HepG2 (cell line): Measurements from ENCODE around the gene ZNF865. TPM values are rescaled to one million over a fixed set of nuclear protein-coding genes. Genes with fewer than 3 reads are reported as not detected.
A peak's percentile ranks its signal among the peaks of the same experiment; 100 is the strongest.

Source experiments
- AGO2 ChIP-seq: fragments of 200-400 bp; formaldehyde crosslinking; optimal IDR thresholded peaks from 2 replicates; pipeline ENCODE3; 2017; ENCODE audit warnings: mild to moderate bottlenecking, low read depth, low read length, moderate library complexity
- DNMT3B ChIP-seq: conservative IDR thresholded peaks from 2 replicates; pipeline ENCODE4 v1.6.1; 2016; ENCODE audit warnings: missing biosample characterization, control low read depth
- FOXK2 ChIP-seq: fragments of 450-650 bp; IDR thresholded peaks from 2 replicates; pipeline ENCODE4 v1.6.1; 2016
- HMG20B ChIP-seq: conservative IDR thresholded peaks from 2 replicates; pipeline ENCODE4 v1.6.1; 2016; ENCODE audit warnings: missing genetic modification reagents, missing compliant biosample characterization
- HOXD1 ChIP-seq: sonication (generic); formaldehyde crosslinking; IDR thresholded peaks from 2 replicates; pipeline ENCODE4 v1.5.0; 2020; ENCODE audit warnings: missing genetic modification reagents
- KLF16 ChIP-seq, 2 experiments: sonication (generic) in 1 of 2; formaldehyde crosslinking in 1 of 2; IDR thresholded peaks; 2 replicates each; pipeline versions ENCODE4 v1.6.1 to v1.8.0; 2016 to 2023; ENCODE audit warnings: missing genetic modification reagents in 2 of 2, missing compliant biosample characterization in 1 of 2
- NCOA1 ChIP-seq: sonication (generic); formaldehyde crosslinking; IDR thresholded peaks from 2 replicates; pipeline ENCODE4 v1.9.0; 2021; ENCODE audit warnings: missing genetic modification reagents
- PTBP1 ChIP-seq: fragments of 200-400 bp; formaldehyde crosslinking; IDR thresholded peaks from 2 replicates; pipeline ENCODE4 v1.6.1; 2018; ENCODE audit warnings: low read length, low read depth; ENCODE audit not compliant: poor library complexity, severe bottlenecking
- RXRA ChIP-seq: sonication (generic); formaldehyde crosslinking; IDR thresholded peaks from 2 replicates; pipeline ENCODE4 v1.5.1; 2020; ENCODE audit warnings: missing genetic modification reagents
- SETDB1 ChIP-seq: sonication (generic); formaldehyde crosslinking; IDR thresholded peaks from 2 replicates; pipeline ENCODE4 v1.5.1; 2020; ENCODE audit warnings: missing genetic modification reagents, mild to moderate bottlenecking, borderline replicate concordance
- SNAPC2 ChIP-seq: sonication (generic); formaldehyde crosslinking; IDR thresholded peaks from 2 replicates; pipeline ENCODE4 v1.8.1; 2022; ENCODE audit warnings: mild to moderate bottlenecking, missing genetic modification reagents
- SPEN ChIP-seq: sonication (generic); formaldehyde crosslinking; IDR thresholded peaks from 2 replicates; pipeline ENCODE4 v1.5.1; 2020; ENCODE audit warnings: low read depth, mild to moderate bottlenecking, missing genetic modification reagents
- TBP ChIP-seq: sonication (generic); formaldehyde crosslinking; IDR thresholded peaks from 2 replicates; pipeline ENCODE4 v1.5.0; 2020; ENCODE audit warnings: missing genetic modification reagents
- ZNF160 ChIP-seq: sonication (generic); formaldehyde crosslinking; IDR thresholded peaks from 2 replicates; pipeline ENCODE4 v1.8.0; 2022; ENCODE audit warnings: mild to moderate bottlenecking, inconsistent platforms, missing genetic modification reagents
- ZNF17 ChIP-seq: sonication (generic); formaldehyde crosslinking; IDR thresholded peaks from 2 replicates; pipeline ENCODE4 v1.5.0; 2020; ENCODE audit warnings: mild to moderate bottlenecking, missing genetic modification reagents
- ZNF546 ChIP-seq: sonication (generic); formaldehyde crosslinking; conservative IDR thresholded peaks from 2 replicates; pipeline ENCODE4 v1.8.1; 2023; ENCODE audit warnings: mild to moderate bottlenecking, missing genetic modification reagents
- ZNF780A ChIP-seq: sonication (generic); formaldehyde crosslinking; IDR thresholded peaks from 2 replicates; pipeline ENCODE4 v1.8.0; 2022; ENCODE audit warnings: mild to moderate bottlenecking, missing genetic modification reagents, moderate library complexity
- ZNF781 ChIP-seq: sonication (generic); formaldehyde crosslinking; IDR thresholded peaks from 2 replicates; pipeline ENCODE4 v1.5.1; 2020; ENCODE audit warnings: borderline replicate concordance, mild to moderate bottlenecking, missing genetic modification reagents; ENCODE audit errors: not compliant biosample characterization
- ZSCAN22 ChIP-seq: sonication (generic); formaldehyde crosslinking; IDR thresholded peaks from 2 replicates; pipeline ENCODE4 v1.4.0; 2020; ENCODE audit warnings: mild to moderate bottlenecking, missing genetic modification reagents
- polyA plus RNA-seq, 8 experiments: library from polyadenylated mRNA; depleted of rRNA in 3 of 8; stranded (reverse) in 7 of 8; unstranded in 1 of 8; fragments of >200 nt; fragmentation: Illumina TruSeq in 4 of 8; extraction: Trizol in 4 of 8; gene quantifications; 2 replicates each; pipeline versions ENCODE4 v1.2.1 to v1.2.3, GENCODE V29; 2011 to 2016; ENCODE audit warnings: low read depth in 4 of 8, missing spikeins in 1 of 8, mixed read lengths in 1 of 8; ENCODE audit not compliant: insufficient read depth in 1 of 8
- total RNA-seq, 5 experiments: library from RNA; depleted of rRNA; stranded (reverse); fragments of >200 nt; fragmentation: Illumina TruSeq; extraction: Trizol; gene quantifications; 2 replicates each; pipeline ENCODE4 v1.2.3, GENCODE V29; 2016; ENCODE audit warnings: low read depth in 1 of 5
- TF ChIP-seq, protein P1 (sequence below): sonication (generic); formaldehyde crosslinking; IDR thresholded peaks from 2 replicates; pipeline ENCODE4 v1.5.1; 2020; ENCODE audit warnings: mild to moderate bottlenecking, missing genetic modification reagents, moderate library complexity
- TF ChIP-seq, protein P2 (sequence below): sonication (generic); formaldehyde crosslinking; IDR thresholded peaks from 2 replicates; pipeline ENCODE4 v1.8.1; 2023; ENCODE audit warnings: mild to moderate bottlenecking, moderate library complexity, missing genetic modification reagents
- TF ChIP-seq, protein P3 (sequence below): sonication (generic); formaldehyde crosslinking; conservative IDR thresholded peaks from 2 replicates; pipeline ENCODE4 v1.4.0; 2020; ENCODE audit warnings: missing genetic modification reagents
- TF ChIP-seq, protein P4 (sequence below): sonication (generic); formaldehyde crosslinking; IDR thresholded peaks from 2 replicates; pipeline ENCODE4 v1.4.0; 2020; ENCODE audit warnings: mild to moderate bottlenecking, missing genetic modification reagents, borderline replicate concordance

The ZNF865 gene
- total and polyA plus RNA-seq, 2 of the 13 experiments (the other 11 are each of a cell fraction or from before 2014, with no cell fraction given): 0.93 to 1.0 TPM

DNA sequence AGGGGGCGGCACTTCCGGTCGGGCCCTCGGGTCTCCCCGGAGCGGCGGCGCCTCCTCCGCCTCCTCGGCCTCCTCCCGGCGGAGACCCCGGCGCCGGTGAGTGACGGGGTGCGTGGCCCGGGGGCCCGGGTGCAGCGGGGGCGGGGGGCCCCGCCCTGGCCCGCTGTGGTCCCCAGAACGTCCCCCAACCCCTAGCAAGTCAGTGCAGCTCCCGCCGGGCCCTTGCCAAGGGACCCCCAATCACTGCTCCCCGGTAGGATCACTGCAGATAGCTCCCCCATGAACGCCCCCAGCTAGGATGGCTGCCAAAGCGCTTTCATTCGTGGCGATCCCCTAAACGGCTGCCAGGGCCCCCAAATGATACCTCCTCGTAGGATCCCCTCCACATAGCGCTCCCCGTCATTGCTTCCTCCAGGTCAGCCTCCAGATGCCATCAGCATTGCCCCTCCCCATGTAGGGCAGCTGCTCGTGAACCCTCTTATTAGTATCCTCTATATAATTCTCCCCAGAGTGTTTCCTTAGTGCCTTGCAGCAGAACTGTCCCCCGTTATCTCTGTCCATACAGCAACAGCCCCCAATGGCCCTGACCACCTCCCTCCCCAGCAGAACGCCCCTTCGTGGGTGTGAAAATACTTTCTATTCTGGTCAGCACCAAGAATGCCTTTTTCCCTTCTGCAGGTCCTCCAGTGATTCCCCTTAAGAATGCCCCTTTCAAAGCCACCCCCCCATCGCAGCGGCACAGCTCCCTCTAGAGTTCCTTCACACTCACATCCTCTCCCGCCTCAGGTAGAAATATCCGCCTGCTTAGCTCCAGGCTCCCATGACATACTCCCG is at the start of gene ZNF865 (continued):
- TF ChIP-seq SNAPC2 (no peak), HOXD1 (CRISPR knock-in tag) (no peak), KLF16 (CRISPR knock-in tag; IDR thresholded peaks at IDR 0.05) (no peak), RXRA (CRISPR knock-in tag) (no peak), ZSCAN22 (no peak), SPEN (CRISPR knock-in tag) (peak; percentile 35; the same call in 1 of the 2 replicates), ZNF17 (no peak), DNMT3B (no peak), NCOA1 (CRISPR knock-in tag) (no peak), ZNF781 (peak; percentile 25), TBP (CRISPR knock-in tag) (no peak), ZNF160 (CRISPR knock-in tag) (no peak), AGO2 (no peak), FOXK2 (no peak), PTBP1 (no peak), ZNF546 (CRISPR knock-in tag) (no peak), SETDB1 (CRISPR knock-in tag) (no peak), HMG20B (CRISPR knock-in tag) (no peak), ZNF780A (CRISPR knock-in tag) (no peak)
- TF ChIP-seq, protein P1, sequence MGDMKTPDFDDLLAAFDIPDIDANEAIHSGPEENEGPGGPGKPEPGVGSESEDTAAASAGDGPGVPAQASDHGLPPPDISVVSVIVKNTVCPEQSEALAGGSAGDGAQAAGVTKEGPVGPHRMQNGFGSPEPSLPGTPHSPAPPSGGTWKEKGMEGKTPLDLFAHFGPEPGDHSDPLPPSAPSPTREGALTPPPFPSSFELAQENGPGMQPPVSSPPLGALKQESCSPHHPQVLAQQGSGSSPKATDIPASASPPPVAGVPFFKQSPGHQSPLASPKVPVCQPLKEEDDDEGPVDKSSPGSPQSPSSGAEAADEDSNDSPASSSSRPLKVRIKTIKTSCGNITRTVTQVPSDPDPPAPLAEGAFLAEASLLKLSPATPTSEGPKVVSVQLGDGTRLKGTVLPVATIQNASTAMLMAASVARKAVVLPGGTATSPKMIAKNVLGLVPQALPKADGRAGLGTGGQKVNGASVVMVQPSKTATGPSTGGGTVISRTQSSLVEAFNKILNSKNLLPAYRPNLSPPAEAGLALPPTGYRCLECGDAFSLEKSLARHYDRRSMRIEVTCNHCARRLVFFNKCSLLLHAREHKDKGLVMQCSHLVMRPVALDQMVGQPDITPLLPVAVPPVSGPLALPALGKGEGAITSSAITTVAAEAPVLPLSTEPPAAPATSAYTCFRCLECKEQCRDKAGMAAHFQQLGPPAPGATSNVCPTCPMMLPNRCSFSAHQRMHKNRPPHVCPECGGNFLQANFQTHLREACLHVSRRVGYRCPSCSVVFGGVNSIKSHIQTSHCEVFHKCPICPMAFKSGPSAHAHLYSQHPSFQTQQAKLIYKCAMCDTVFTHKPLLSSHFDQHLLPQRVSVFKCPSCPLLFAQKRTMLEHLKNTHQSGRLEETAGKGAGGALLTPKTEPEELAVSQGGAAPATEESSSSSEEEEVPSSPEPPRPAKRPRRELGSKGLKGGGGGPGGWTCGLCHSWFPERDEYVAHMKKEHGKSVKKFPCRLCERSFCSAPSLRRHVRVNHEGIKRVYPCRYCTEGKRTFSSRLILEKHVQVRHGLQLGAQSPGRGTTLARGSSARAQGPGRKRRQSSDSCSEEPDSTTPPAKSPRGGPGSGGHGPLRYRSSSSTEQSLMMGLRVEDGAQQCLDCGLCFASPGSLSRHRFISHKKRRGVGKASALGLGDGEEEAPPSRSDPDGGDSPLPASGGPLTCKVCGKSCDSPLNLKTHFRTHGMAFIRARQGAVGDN (CRISPR knock-in tag): peak; percentile 0; the same call in 1 of the 2 replicates
- TF ChIP-seq, protein P2, sequence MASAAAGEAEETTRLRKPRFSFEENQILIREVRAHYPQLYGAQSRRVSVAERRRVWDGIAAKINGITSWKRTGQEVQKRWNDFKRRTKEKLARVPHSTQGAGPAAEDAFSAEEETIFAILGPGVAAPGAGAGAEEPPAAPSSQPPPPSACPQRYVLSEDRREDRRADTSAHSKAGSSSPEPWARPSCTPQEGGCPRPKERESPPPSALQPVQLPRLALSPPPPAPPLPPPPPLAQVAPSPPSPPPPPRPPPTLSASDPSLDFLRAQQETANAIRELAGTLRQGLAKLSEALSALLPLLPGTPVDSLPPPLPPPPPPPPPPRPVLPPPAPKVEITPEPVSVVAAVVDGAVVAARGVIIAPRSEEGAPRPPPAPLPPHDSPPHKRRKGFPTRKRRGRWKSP (CRISPR knock-in tag): no peak
- TF ChIP-seq, protein P3, sequence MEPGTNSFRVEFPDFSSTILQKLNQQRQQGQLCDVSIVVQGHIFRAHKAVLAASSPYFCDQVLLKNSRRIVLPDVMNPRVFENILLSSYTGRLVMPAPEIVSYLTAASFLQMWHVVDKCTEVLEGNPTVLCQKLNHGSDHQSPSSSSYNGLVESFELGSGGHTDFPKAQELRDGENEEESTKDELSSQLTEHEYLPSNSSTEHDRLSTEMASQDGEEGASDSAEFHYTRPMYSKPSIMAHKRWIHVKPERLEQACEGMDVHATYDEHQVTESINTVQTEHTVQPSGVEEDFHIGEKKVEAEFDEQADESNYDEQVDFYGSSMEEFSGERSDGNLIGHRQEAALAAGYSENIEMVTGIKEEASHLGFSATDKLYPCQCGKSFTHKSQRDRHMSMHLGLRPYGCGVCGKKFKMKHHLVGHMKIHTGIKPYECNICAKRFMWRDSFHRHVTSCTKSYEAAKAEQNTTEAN (CRISPR knock-in tag): no peak
- TF ChIP-seq, protein P4, sequence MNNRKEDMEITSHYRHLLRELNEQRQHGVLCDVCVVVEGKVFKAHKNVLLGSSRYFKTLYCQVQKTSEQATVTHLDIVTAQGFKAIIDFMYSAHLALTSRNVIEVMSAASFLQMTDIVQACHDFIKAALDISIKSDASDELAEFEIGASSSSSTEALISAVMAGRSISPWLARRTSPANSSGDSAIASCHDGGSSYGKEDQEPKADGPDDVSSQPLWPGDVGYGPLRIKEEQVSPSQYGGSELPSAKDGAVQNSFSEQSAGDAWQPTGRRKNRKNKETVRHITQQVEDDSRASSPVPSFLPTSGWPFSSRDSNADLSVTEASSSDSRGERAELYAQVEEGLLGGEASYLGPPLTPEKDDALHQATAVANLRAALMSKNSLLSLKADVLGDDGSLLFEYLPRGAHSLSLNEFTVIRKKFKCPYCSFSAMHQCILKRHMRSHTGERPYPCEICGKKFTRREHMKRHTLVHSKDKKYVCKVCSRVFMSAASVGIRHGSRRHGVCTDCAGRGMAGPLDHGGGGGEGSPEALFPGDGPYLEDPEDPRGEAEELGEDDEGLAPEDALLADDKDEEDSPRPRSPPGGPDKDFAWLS (CRISPR knock-in tag): no peak
